Measurements from ENCODE around the gene DSTN.

Gene DSTN

DNA sequence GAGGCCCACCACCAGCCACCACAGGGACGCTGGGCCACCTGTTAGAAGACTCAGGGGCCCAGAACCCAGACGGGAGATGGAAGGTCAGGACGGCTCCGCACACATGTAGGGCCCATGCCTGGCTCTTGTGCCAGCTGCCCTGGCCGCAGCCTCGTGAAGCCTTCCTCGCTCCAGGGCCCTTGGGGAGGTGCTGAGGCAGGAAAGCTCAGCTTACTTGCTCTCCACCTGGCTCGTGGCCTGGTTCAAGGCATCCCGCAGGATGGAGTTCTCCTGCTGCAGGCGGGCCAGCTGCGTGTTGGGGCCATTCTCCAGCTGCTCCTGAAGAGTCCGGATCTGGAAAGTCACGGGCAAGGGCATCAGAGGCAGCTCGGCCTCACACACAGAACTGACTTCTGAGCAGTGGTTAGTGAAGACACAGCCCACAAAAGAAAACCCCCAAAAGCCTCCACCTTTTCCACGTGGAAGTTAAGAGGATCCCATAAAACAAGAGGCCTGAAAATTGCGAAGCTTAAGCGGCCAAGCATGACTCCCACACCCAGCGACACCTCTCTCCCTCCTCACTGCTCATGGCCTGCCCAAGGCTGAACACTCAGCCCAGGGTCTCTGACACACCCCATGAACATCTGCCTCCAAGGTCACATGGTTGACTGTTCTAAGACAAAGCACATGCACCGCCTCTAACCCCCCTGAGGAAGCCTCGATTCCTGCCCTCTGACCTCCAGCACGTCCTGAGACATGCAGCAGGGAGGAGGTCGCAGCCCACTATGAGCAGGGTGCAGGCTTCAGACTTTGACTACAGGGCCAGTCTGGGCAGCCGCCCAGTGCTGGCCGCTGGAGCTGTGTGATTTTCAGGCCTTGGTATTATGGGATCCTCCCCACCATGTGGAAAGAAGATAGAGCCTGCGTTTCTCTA is 65.7 kb downstream of the DSTN start:
- no peak for TF ChIP-seq ELF4 (IDR thresholded peaks at IDR 0.05)
- TF ChIP-seq FOXK2 (IDR thresholded peaks at IDR 0.05) = no peak
- TF ChIP-seq FOXA1 (IDR thresholded peaks at IDR 0.05) = no peak
- TF ChIP-seq CTBP1 (IDR thresholded peaks at IDR 0.05; ENCODE audit: borderline replicate concordance) = no peak
- no peak for TF ChIP-seq SP1 (IDR thresholded peaks at IDR 0.05)
- TF ChIP-seq LEF1 (IDR thresholded peaks at IDR 0.05; ENCODE audit: borderline replicate concordance) = no peak
- TF ChIP-seq HDGF (IDR thresholded peaks at IDR 0.05; ENCODE audit: borderline replicate concordance) = no peak
- TF ChIP-seq ARNT (IDR thresholded peaks at IDR 0.05) = no peak
- TF ChIP-seq, protein P1, sequence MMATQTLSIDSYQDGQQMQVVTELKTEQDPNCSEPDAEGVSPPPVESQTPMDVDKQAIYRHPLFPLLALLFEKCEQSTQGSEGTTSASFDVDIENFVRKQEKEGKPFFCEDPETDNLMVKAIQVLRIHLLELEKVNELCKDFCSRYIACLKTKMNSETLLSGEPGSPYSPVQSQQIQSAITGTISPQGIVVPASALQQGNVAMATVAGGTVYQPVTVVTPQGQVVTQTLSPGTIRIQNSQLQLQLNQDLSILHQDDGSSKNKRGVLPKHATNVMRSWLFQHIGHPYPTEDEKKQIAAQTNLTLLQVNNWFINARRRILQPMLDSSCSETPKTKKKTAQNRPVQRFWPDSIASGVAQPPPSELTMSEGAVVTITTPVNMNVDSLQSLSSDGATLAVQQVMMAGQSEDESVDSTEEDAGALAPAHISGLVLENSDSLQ (IDR thresholded peaks at IDR 0.05) = no peak
- no peak for TF ChIP-seq SUZ12 (IDR thresholded peaks at IDR 0.05)
- no peak for TF ChIP-seq NFRKB (IDR thresholded peaks at IDR 0.05)
- TF ChIP-seq BHLHE40 (IDR thresholded peaks at IDR 0.05; ENCODE audit: borderline replicate concordance) = no peak
- ChIA-PET POLR2A (no interaction called here), CTCF (interaction anchor here (1.3 kb wide), 1 partner anchor 14 kb away, joined by 3 read pairs; no protein-coding TSS in a partner anchor)
- no peak for DNase-seq (ENCODE audit: extremely low spot score)

DNA sequence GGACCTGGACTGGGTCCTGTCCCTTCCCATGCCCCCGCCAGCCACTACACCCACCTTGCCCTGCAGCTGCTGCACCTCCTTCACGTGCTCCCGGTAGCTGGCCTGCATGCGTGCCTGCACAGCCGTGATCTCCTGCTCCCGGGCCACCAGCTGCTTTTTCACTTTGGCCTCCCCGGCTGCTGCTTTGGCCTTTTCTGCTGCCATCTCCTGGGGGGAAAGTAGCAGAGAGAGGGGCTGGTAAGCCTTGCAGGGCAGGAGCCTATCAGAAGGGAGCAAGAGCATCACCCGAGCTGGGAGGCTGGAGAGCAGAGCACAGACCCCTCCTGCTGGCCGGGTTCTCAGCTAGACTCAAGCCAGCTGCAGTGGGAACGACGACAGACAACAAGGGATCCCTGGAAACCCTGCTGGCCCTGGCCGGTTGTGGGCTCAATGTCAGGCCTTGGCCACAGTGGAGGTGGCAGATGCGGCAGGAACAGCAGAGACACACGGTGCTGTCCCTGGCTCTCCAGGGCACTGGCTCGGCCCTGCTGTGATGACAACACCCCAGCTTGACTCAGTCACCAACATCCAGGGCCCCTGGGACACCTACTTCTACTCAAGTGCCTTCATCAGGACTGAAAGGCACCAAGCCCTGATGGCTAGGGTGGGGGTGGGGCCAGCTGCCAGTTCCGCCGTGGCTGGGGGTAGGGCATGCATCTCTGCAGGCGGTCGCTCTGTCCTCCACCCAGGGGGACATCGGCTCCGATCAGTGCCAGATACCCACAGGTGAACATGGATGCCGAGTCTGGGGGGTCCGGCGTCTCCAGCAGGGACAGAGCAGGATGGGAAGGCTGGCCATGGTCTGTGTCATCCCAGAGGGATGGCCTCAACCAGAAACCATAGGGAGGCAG is 66.9 kb downstream of the DSTN start:
- POLR2A ChIA-PET = interaction anchor here (0.6 kb wide), 1 partner anchor 43 kb away, joined by 3 read pairs; no protein-coding TSS in a partner anchor
- CTCF ChIA-PET = no interaction called here
- DNase-seq (ENCODE audit: extremely low spot score) = no peak
- TF ChIP-seq CTBP1 (IDR thresholded peaks at IDR 0.05; ENCODE audit: borderline replicate concordance) = no peak
- TF ChIP-seq FOXK2 (IDR thresholded peaks at IDR 0.05) = no peak
- TF ChIP-seq ELF4 (IDR thresholded peaks at IDR 0.05) = no peak
- no peak for TF ChIP-seq FOXA1 (IDR thresholded peaks at IDR 0.05)
- no peak for TF ChIP-seq ARNT (IDR thresholded peaks at IDR 0.05)
- TF ChIP-seq FOXM1 (IDR thresholded peaks at IDR 0.05; ENCODE audit: borderline replicate concordance) = no peak
- TF ChIP-seq L3MBTL2 (conservative IDR thresholded peaks at IDR 0.05) = no peak
- no peak for TF ChIP-seq SUZ12 (IDR thresholded peaks at IDR 0.05)
- TF ChIP-seq, protein P1 (IDR thresholded peaks at IDR 0.05) = no peak
- TF ChIP-seq SP1 (IDR thresholded peaks at IDR 0.05) = no peak
- TF ChIP-seq BHLHE40 (IDR thresholded peaks at IDR 0.05; ENCODE audit: borderline replicate concordance) = no peak
- no peak for TF ChIP-seq ZNF384 (IDR thresholded peaks at IDR 0.05)
- TF ChIP-seq NFRKB (IDR thresholded peaks at IDR 0.05) = no peak
- no peak for TF ChIP-seq HDGF (IDR thresholded peaks at IDR 0.05; ENCODE audit: borderline replicate concordance)
- TF ChIP-seq TARDBP (IDR thresholded peaks at IDR 0.05) = no peak
- TF ChIP-seq LEF1 (IDR thresholded peaks at IDR 0.05; ENCODE audit: borderline replicate concordance) = no peak

DNA sequence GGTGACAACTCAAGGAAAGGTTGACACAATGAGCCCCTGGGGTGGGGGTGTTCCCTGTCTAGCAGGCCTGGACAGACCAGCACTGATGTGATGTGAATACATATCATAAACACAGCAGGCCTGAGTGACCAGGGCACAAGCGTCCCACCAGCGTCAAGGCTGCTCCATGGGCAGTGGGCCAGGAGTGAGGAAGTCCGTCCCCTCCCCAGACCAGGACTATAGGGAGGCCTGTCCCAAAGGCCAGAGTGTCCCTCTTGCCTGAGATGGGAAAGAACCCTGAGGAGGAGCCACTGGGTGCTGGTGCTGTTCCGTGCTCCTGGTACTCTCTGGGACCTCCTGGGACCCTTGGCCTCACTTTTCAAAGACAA is 67.5 kb downstream of the DSTN start:
- POLR2A ChIA-PET = no interaction called here
- CTCF ChIA-PET = no interaction called here

DNA sequence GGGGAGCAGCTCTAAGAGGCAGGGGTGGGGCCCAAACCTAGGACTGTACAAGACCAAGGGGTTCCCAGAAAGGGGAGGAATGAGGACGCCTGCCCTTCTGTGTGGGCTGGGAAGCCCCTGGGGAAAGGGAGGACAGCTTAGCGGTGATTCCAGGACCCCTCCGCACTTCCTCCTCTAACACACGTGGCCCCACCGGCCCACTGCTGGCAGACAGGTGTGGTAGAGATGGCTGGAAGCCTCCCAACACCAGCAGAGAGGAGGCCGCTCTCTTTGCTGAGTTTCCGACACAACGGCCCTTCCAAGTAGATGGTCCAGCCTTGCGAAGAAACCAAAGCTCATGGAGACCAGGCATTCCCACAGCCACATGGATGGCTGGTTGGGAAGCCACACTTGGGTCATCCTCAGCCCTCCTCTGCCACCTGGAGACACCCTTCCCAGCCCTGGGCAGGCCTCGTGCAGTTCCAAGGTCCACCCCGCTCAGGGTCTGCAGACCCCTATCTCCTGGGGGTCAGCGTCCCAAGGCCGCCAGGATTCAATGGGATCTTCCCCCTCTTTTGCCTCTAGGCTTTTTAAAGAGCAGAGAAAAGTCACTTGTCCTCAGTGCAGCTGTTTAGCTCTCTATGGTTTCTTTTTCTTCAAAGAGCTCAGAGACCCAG is 68.2 kb downstream of the DSTN start:
- POLR2A ChIA-PET = no interaction called here
- DNase-seq (ENCODE audit: extremely low spot score) = no peak
- CTCF ChIA-PET = no interaction called here
- TF ChIP-seq SP1 (IDR thresholded peaks at IDR 0.05) (no peak), BHLHE40 (IDR thresholded peaks at IDR 0.05; ENCODE audit: borderline replicate concordance) (no peak), FOXK2 (IDR thresholded peaks at IDR 0.05) (no peak), ZNF384 (IDR thresholded peaks at IDR 0.05) (no peak), L3MBTL2 (conservative IDR thresholded peaks at IDR 0.05) (no peak), CTBP1 (IDR thresholded peaks at IDR 0.05; ENCODE audit: borderline replicate concordance) (no peak), LEF1 (IDR thresholded peaks at IDR 0.05; ENCODE audit: borderline replicate concordance) (no peak), HDGF (IDR thresholded peaks at IDR 0.05; ENCODE audit: borderline replicate concordance) (no peak), NFRKB (IDR thresholded peaks at IDR 0.05) (no peak), TARDBP (IDR thresholded peaks at IDR 0.05) (no peak)
- TF ChIP-seq, protein P1 (IDR thresholded peaks at IDR 0.05) = no peak

More for the DNA sequence above, 67.5 kb downstream of the DSTN start:
- no peak for TF ChIP-seq L3MBTL2 (conservative IDR thresholded peaks at IDR 0.05)
- TF ChIP-seq TARDBP (IDR thresholded peaks at IDR 0.05) = no peak
- TF ChIP-seq SUZ12 (IDR thresholded peaks at IDR 0.05) = no peak
- TF ChIP-seq FOXA1 (IDR thresholded peaks at IDR 0.05) = no peak
- no peak for TF ChIP-seq FOXK2 (IDR thresholded peaks at IDR 0.05)
- TF ChIP-seq ARNT (IDR thresholded peaks at IDR 0.05) = no peak
- TF ChIP-seq LEF1 (IDR thresholded peaks at IDR 0.05; ENCODE audit: borderline replicate concordance) = no peak
- DNase-seq (ENCODE audit: extremely low spot score) = no peak

DNA sequence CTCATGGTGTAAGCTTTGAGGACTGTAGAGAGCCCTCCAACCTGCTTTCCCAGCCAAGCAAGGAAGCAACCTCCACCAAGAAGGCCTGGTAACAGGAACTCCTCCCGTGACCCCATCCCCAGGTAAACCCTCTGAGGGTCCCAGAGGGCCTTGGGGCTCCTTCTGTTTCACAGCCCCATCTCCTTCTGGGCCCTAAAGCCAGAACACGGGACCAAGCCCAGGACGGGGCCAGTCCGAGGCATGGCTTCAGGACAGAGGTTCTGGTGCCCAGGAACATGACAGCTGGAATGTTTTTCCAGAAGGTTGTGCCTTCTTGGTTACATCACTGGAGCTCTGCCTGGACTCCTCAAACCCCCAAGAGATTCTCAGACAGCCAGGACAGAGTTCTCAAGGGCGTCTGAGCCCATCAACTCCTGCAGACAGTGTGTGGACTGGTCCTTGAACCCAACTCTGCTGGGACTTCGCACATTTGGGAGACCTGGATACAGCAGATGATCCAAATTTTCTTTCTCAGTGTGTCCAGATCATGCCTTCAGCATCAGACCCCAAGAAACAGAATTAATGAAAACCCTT is 69.0 kb downstream of the DSTN start:
- ChIA-PET POLR2A (no interaction called here), CTCF (no interaction called here)
- no peak for TF ChIP-seq ELF4 (IDR thresholded peaks at IDR 0.05)
- TF ChIP-seq FOXA1 (IDR thresholded peaks at IDR 0.05) = no peak
- no peak for TF ChIP-seq CTBP1 (IDR thresholded peaks at IDR 0.05; ENCODE audit: borderline replicate concordance)
- TF ChIP-seq LEF1 (IDR thresholded peaks at IDR 0.05; ENCODE audit: borderline replicate concordance) = no peak
- no peak for TF ChIP-seq SUZ12 (IDR thresholded peaks at IDR 0.05)
- TF ChIP-seq FOXM1 (IDR thresholded peaks at IDR 0.05; ENCODE audit: borderline replicate concordance) = no peak
- TF ChIP-seq NFRKB (IDR thresholded peaks at IDR 0.05) = no peak
- TF ChIP-seq L3MBTL2 (conservative IDR thresholded peaks at IDR 0.05) = no peak
- no peak for TF ChIP-seq TARDBP (IDR thresholded peaks at IDR 0.05)
- no peak for TF ChIP-seq BHLHE40 (IDR thresholded peaks at IDR 0.05; ENCODE audit: borderline replicate concordance)
- no peak for TF ChIP-seq HDGF (IDR thresholded peaks at IDR 0.05; ENCODE audit: borderline replicate concordance)
- TF ChIP-seq ARNT (IDR thresholded peaks at IDR 0.05) = no peak
- DNase-seq (ENCODE audit: extremely low spot score) = no peak
